A549 (cell line): Measurements from ENCODE around the gene PEX16. TPM values are rescaled to one million over a fixed set of nuclear protein-coding genes. Genes with fewer than 3 reads are reported as not detected.

Experiments
- ATAC-seq, 2 experiments: fragments of 200-7000 bp in 1 of 2; fragments of >200 bp in 1 of 2; cut with Nextera tagmentation in 1 of 2; cut with Tn5 transposase in 1 of 2; 3 replicates each; pipeline versions ENCODE4 v1.8.0 to v1.9.1; 2018 to 2020; ENCODE audit warnings: mild to moderate bottlenecking in 1 of 2, moderate library complexity in 1 of 2
- CTCF ChIA-PET: fragments of 300-600 bp; sonication (Branson Sonifier 250); formaldehyde crosslinking; extraction: SDS; loops from one replicate; lab custom pipeline; 2021; ENCODE audit warnings: antibody characterized with exemption, inconsistent platforms; lab: Yijun Ruan, JAX
- POLR2A ChIA-PET: fragments of 350-600 bp; formaldehyde crosslinking; extraction: SDS; loops from one replicate; lab custom pipeline; 2021; ENCODE audit warnings: antibody characterized with exemption, inconsistent platforms; lab: Yijun Ruan, JAX
- DNase-seq, 2 experiments: peaks; one replicate each; pipeline versions ENCODE4 v3.0.0 to v3.0.0-alpha.2; 2011 to 2016; ENCODE audit warnings: low read depth in 1 of 2, low spot score in 1 of 2
- FAIRE-seq: peaks from 2 replicates; lab custom pipeline; 2011; peaks lifted over from hg19 to GRCh38; lab: Jason Lieb, UNC
- H3K27ac ChIP-seq, 2 experiments: fragments of >200 bp; sonication (Bioruptor Twin); formaldehyde crosslinking; 3 replicates each; pipeline ENCODE4 v1.5.1; 2016 to 2017
- H3K4me1 ChIP-seq: fragments of >200 bp; sonication (Bioruptor Twin); formaldehyde crosslinking; 3 replicates; pipeline ENCODE4 v1.6.1; 2016
- H3K4me2 ChIP-seq: fragments of >200 bp; sonication (Bioruptor Twin); formaldehyde crosslinking; 3 replicates; pipeline ENCODE4 v1.6.1; 2016
- H3K4me3 ChIP-seq: fragments of >200 bp; sonication (Bioruptor Twin); formaldehyde crosslinking; 3 replicates; pipeline ENCODE4 v1.5.1; 2016
- H3K9me3 ChIP-seq: fragments of >200 bp; sonication (Bioruptor Twin); formaldehyde crosslinking; 3 replicates; pipeline ENCODE4 v1.6.1; 2016
- ATOH8 ChIP-seq: fragments of 250-450 bp; sonication (Bioruptor Pico); IDR thresholded peaks from 2 replicates; pipeline ENCODE4 v1.5.0; 2020; ENCODE audit warnings: low read depth, mild to moderate bottlenecking, moderate library complexity
- BHLHE40 ChIP-seq: IDR thresholded peaks from 2 replicates; pipeline ENCODE4 v1.6.1; 2012; ENCODE audit warnings: low read depth, low read length, inconsistent platforms
- CBX2 ChIP-seq: fragments of 200-600 bp; sonication (generic); IDR thresholded peaks from 2 replicates; pipeline ENCODE4 v1.6.1; 2016; ENCODE audit warnings: low read depth, mild to moderate bottlenecking, borderline replicate concordance
- CBX8 ChIP-seq: fragments of 200-600 bp; sonication (generic); IDR thresholded peaks from 2 replicates; pipeline ENCODE4 v1.6.1; 2016
- CTCF ChIP-seq: fragments of >200 bp; sonication (Bioruptor Twin); formaldehyde crosslinking; IDR thresholded peaks from 3 replicates; pipeline ENCODE4 v1.5.1; 2016
- EHF ChIP-seq: fragments of 250-450 bp; sonication (Bioruptor Pico); IDR thresholded peaks from 2 replicates; pipeline ENCODE4 v1.5.0; 2020; ENCODE audit warnings: mild to moderate bottlenecking
- EHMT2 ChIP-seq: fragments of 200-600 bp; sonication (generic); IDR thresholded peaks from 2 replicates; pipeline ENCODE4 v1.6.1; 2016; ENCODE audit warnings: antibody characterized with exemption, low read depth, mild to moderate bottlenecking, moderate library complexity
- FOSB ChIP-seq: fragments of 250-450 bp; sonication (Bioruptor Pico); IDR thresholded peaks from 2 replicates; pipeline ENCODE4 v1.5.0; 2020; ENCODE audit warnings: mild to moderate bottlenecking, moderate library complexity
- GATA3 ChIP-seq: IDR thresholded peaks from 2 replicates; pipeline ENCODE4 v1.6.1; 2012; ENCODE audit warnings: borderline replicate concordance
- HOXA7 ChIP-seq: fragments of 250-450 bp; sonication (Bioruptor Pico); IDR thresholded peaks from 2 replicates; pipeline ENCODE4 v1.5.0; 2020; ENCODE audit warnings: mild to moderate bottlenecking, moderate library complexity
- KDM5A ChIP-seq: fragments of 200-600 bp; sonication (generic); IDR thresholded peaks from 2 replicates; pipeline ENCODE4 v1.6.1; 2016; ENCODE audit warnings: antibody characterized with exemption, mild to moderate bottlenecking
- MAFK ChIP-seq: fragments of 450-650 bp; IDR thresholded peaks from 2 replicates; pipeline ENCODE4 v1.6.1; 2014; ENCODE audit not compliant: partially characterized antibody
- MYC ChIP-seq: IDR thresholded peaks from 2 replicates; pipeline ENCODE4 v1.6.1; 2012; ENCODE audit warnings: mild to moderate bottlenecking, inconsistent platforms, low read length, improper control_type of control experiment, borderline replicate concordance
- PBX3 ChIP-seq: IDR thresholded peaks from 2 replicates; pipeline ENCODE4 v1.6.1; 2012
- RARB ChIP-seq: fragments of 250-450 bp; sonication (Bioruptor Pico); IDR thresholded peaks from 2 replicates; pipeline ENCODE4 v1.8.0; 2021; ENCODE audit warnings: mild to moderate bottlenecking, moderate library complexity
- REST ChIP-seq: fragments of 200-600 bp; sonication (generic); IDR thresholded peaks from 2 replicates; pipeline ENCODE4 v1.6.1; 2016; ENCODE audit warnings: antibody characterized with exemption, mild to moderate bottlenecking, moderate library complexity
- SMC3 ChIP-seq: fragments of >200 bp; sonication (Bioruptor Twin); formaldehyde crosslinking; IDR thresholded peaks from 3 replicates; pipeline ENCODE4 v1.6.1; 2018; ENCODE audit warnings: inconsistent platforms
- TFCP2L1 ChIP-seq: fragments of 250-450 bp; sonication (Bioruptor Pico); IDR thresholded peaks from 2 replicates; pipeline ENCODE4 v1.5.0; 2021; ENCODE audit warnings: mild to moderate bottlenecking
- TP53 ChIP-seq: fragments of 250-450 bp; sonication (Bioruptor Pico); IDR thresholded peaks from 2 replicates; pipeline ENCODE4 v1.5.0; 2021; ENCODE audit warnings: mild to moderate bottlenecking, moderate library complexity
- USF2 ChIP-seq: fragments of 450-650 bp; IDR thresholded peaks from 2 replicates; pipeline ENCODE4 v1.6.1; 2014; ENCODE audit warnings: antibody characterized with exemption
- ZC3H11A ChIP-seq: fragments of 450-650 bp; IDR thresholded peaks from 2 replicates; pipeline ENCODE4 v1.6.1; 2014; ENCODE audit warnings: antibody characterized with exemption, mild to moderate bottlenecking
- ZFP36 ChIP-seq: fragments of 450-650 bp; IDR thresholded peaks from 2 replicates; pipeline ENCODE4 v1.6.1; 2014; ENCODE audit warnings: borderline replicate concordance; ENCODE audit not compliant: partially characterized antibody
- ZNF302 ChIP-seq: fragments of 250-450 bp; sonication (Bioruptor Pico); IDR thresholded peaks from 2 replicates; pipeline ENCODE4 v1.9.0; 2021; ENCODE audit warnings: inconsistent platforms, mild to moderate bottlenecking, moderate library complexity
- ZSCAN20 ChIP-seq: fragments of 250-450 bp; sonication (Bioruptor Pico); IDR thresholded peaks from 2 replicates; pipeline ENCODE4 v1.8.0; 2022; ENCODE audit warnings: mild to moderate bottlenecking, moderate library complexity
- WGBS: methylation state at CpG from one replicate; pipeline ENCODE4 v1.1.6; 2017; ENCODE audit errors: missing lambda C conversion rate; 5-methylcytosine and 5-hydroxymethylcytosine counted together
- polyA plus RNA-seq, 4 experiments: library from polyadenylated mRNA; depleted of rRNA in 3 of 4; stranded (reverse); fragments of >200 nt; fragmentation: RNase III in 1 of 4; extraction: RNeasy Plus Mini Kit Qiagen cat#74134 plus additional on column Dnase treatment in 1 of 4; gene quantifications; 2 replicates in 3 of 4; 3 replicates in 1 of 4; pipeline ENCODE4 v1.2.3, GENCODE V29; 2011 to 2017

The PEX16 gene
- polyA plus RNA-seq, 2 of the 4 experiments (the other 2 are of a cell fraction) = 18.2 to 20.2 TPM

- no peak overlapping the region for H3K27ac ChIP-seq
- H3K4me1 ChIP-seq = no peaks in the 10 kb centered on the region
- FAIRE-seq (no peak), ATAC-seq (peak; percentile 7 to 17; a peak in 3 of 6 replicates), DNase-seq (no peak)
- no peak overlapping the region for H3K4me2 ChIP-seq
- ChIA-PET CTCF (interaction anchor here (2.0 kb wide), 1 partner anchor 36 kb away, joined by 8 read pairs; no protein-coding TSS in a partner anchor), POLR2A (interaction anchor here (2.3 kb wide), 1 partner anchor 10 kb away, joined by 9 read pairs; the partner anchor contains the start of gene PEX16)
- no peak for TF ChIP-seq SMC3
- WGBS = 91% methylated on average over 5 of the region's 8 CpGs
- no peaks in the 10 kb centered on the region for H3K9me3 ChIP-seq
- H3K4me3 ChIP-seq = no peak overlapping the region
Observed at GRCh38 chr11:45907911-45908370, 9.7 kb downstream of the PEX16 start.

GRCh38 chr11:45906965-45907611 lies 10.6 kb downstream of the PEX16 start, which contains the start of gene FREY1:
TSS of gene FREY1 (minus strand) at chr11:45907271. CDS start at chr11:45907245, 26 bp downstream.
- ChIA-PET CTCF (interaction anchor here (0.9 kb wide), 1 partner anchor 65 kb away, joined by 3 read pairs; no protein-coding TSS in a partner anchor), POLR2A (no interaction called here)
- TF ChIP-seq EHMT2 = no peak
- no peak for TF ChIP-seq MAFK
- no peak for TF ChIP-seq FOSB (CRISPR knock-in tag)
- TF ChIP-seq PBX3 = peak; percentile 68
- no peak for TF ChIP-seq BHLHE40
- TF ChIP-seq, all 56 proteins: peak for 1
- no peaks in the 10 kb centered on the region for H3K4me1 ChIP-seq
- 71% methylated on average over 16 of the region's 18 CpGs for WGBS
- no peaks in the 10 kb centered on the region for H3K9me3 ChIP-seq
- ATAC-seq (peak; percentile 8 to 18; a peak in 4 of 6 replicates), FAIRE-seq (no peak), DNase-seq (no peak)
- no peak within 1 kb of the TSS for H3K27ac ChIP-seq
- H3K4me2 ChIP-seq = no peak within 1 kb of the TSS
- no peak within 1 kb of the TSS for H3K4me3 ChIP-seq

GRCh38 chr11:45906096-45906682 lies 11.5 kb downstream of the PEX16 start:
- peak in 1 of 2 experiments; percentile 8; a peak in 4 of 6 replicates for ATAC-seq
- ChIA-PET CTCF (interaction anchor here (0.9 kb wide), 1 partner anchor 64 kb away, joined by 3 read pairs; no protein-coding TSS in a partner anchor), POLR2A (interaction anchor here (0.6 to 1.2 kb wide), 4 partner anchors 12 to 202 kb away, joined by 3 read pairs; partner anchors contain the start of gene PEX16)
- Histone ChIP-seq H3K4me3 (no peak overlapping the region), H3K4me1 (no peaks in the 10 kb centered on the region; the same call in 2 of the 3 replicates), H3K4me2 (no peak overlapping the region), H3K27ac (no peak overlapping the region), H3K9me3 (no peaks in the 10 kb centered on the region)
- WGBS = 89% methylated on average over 16 of the region's 19 CpGs
- no peak for DNase-seq
- no peak for FAIRE-seq
- TF ChIP-seq GATA3 (no peak), ZSCAN20 (no peak), USF2 (no peak), KDM5A (no peak), TP53 (CRISPR knock-in tag) (no peak), HOXA7 (CRISPR knock-in tag) (no peak), ZFP36 (no peak), EHF (CRISPR knock-in tag) (no peak), CBX2 (no peak), ZC3H11A (no peak), REST (no peak), MYC (no peak), TFCP2L1 (no peak), CTCF (no peak), ATOH8 (CRISPR knock-in tag) (no peak), RARB (CRISPR knock-in tag) (no peak), FOSB (CRISPR knock-in tag) (no peak), CBX8 (no peak), ZNF302 (no peak)
